ENCODE results near the gene ZMIZ1.

Gene ZMIZ1

GRCh38 chr10:79241629-79241989 lies 172.8 kb downstream of the ZMIZ1 start:
- H3K4me3 ChIP-seq (ENCODE audit: low read depth, low read length) = no peak overlapping the region

GRCh38 chr10:79241990-79242619 lies 173.3 kb downstream of the ZMIZ1 start:
- H3K4me3 ChIP-seq (ENCODE audit: low read depth, low read length) = peak overlapping the region; percentile 39

GRCh38 chr10:79242620-79243152 lies 173.9 kb downstream of the ZMIZ1 start:
- peak overlapping the region; percentile 39 for H3K4me3 ChIP-seq (ENCODE audit: low read depth, low read length)

GRCh38 chr10:79243181-79244067 lies 174.7 kb downstream of the ZMIZ1 start:
- H3K4me3 ChIP-seq (ENCODE audit: low read depth, low read length) = peak overlapping the region; percentile 20

GRCh38 chr10:79244068-79244442 lies 175.3 kb downstream of the ZMIZ1 start:
- H3K4me3 ChIP-seq (ENCODE audit: low read depth, low read length) = no peak overlapping the region

- no peak overlapping the region for H3K4me3 ChIP-seq (ENCODE audit: low read depth, low read length)
Measured at GRCh38 chr10:79244841-79245504, 176.2 kb downstream of the ZMIZ1 start.

- H3K4me3 ChIP-seq (ENCODE audit: low read depth, low read length) = no peak overlapping the region
Measured at GRCh38 chr10:79245539-79246208, 176.9 kb downstream of the ZMIZ1 start.

GRCh38 chr10:79246209-79246581 lies 177.4 kb downstream of the ZMIZ1 start:
- no peak overlapping the region for H3K4me3 ChIP-seq (ENCODE audit: low read depth, low read length)

GRCh38 chr10:79246606-79247275 lies 178.0 kb downstream of the ZMIZ1 start:
- H3K4me3 ChIP-seq (ENCODE audit: low read depth, low read length) = no peak overlapping the region

- no peak overlapping the region for H3K4me3 ChIP-seq (ENCODE audit: low read depth, low read length)
Measured at GRCh38 chr10:79247373-79248137, 178.8 kb downstream of the ZMIZ1 start.

GRCh38 chr10:79248341-79249185 lies 179.8 kb downstream of the ZMIZ1 start:
- H3K4me3 ChIP-seq (ENCODE audit: low read depth, low read length) = no peak overlapping the region

GRCh38 chr10:79249186-79250121 lies 180.7 kb downstream of the ZMIZ1 start:
- H3K4me3 ChIP-seq (ENCODE audit: low read depth, low read length) = no peak overlapping the region

- no peak overlapping the region for H3K4me3 ChIP-seq (ENCODE audit: low read depth, low read length)
Measured at GRCh38 chr10:79250259-79250658, 181.5 kb downstream of the ZMIZ1 start.

- no peak overlapping the region for H3K4me3 ChIP-seq (ENCODE audit: low read depth, low read length)
Measured at GRCh38 chr10:79252450-79252849, 183.7 kb downstream of the ZMIZ1 start.

- no peak overlapping the region for H3K4me3 ChIP-seq (ENCODE audit: low read depth, low read length)
Measured at GRCh38 chr10:79252971-79253370, 184.2 kb downstream of the ZMIZ1 start.

GRCh38 chr10:79253704-79254103 lies 184.9 kb downstream of the ZMIZ1 start:
- no peak overlapping the region for H3K4me3 ChIP-seq (ENCODE audit: low read depth, low read length)

GRCh38 chr10:79254333-79255006 lies 185.7 kb downstream of the ZMIZ1 start:
- no peak overlapping the region for H3K4me3 ChIP-seq (ENCODE audit: low read depth, low read length)
